NCI-H345 treated with DMSO at 0.1 percent for 48 hours (cell line): ENCODE measurements around the gene ITIH1.

Experiments
- DNase-seq: peaks from one replicate; lab custom pipeline; 2025; ENCODE audit not compliant: unreplicated experiment; lab: John Stamatoyannopoulos, UW

ITIH1 gene

DNA sequence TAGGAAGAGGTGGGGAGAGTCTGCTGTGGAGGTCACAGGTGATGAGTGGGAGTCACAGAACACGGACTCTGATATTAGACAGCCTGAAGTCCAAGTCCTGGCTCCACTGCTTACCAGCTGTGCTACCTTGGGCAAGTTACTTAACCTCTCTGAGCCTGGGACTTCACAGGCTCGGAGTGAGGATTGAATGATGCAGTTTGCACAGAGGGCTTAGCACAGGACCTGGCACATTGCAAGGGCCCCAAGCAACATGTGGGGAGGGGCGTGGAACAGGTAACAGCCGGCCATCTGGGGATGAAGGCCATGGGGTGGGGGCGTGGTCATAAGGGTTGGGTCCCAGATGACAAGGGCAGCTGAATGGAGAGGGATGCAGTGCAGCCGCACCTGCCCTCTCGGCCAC, 12.9 kb downstream of the ITIH1 start:
- DNase-seq: no peak

DNA sequence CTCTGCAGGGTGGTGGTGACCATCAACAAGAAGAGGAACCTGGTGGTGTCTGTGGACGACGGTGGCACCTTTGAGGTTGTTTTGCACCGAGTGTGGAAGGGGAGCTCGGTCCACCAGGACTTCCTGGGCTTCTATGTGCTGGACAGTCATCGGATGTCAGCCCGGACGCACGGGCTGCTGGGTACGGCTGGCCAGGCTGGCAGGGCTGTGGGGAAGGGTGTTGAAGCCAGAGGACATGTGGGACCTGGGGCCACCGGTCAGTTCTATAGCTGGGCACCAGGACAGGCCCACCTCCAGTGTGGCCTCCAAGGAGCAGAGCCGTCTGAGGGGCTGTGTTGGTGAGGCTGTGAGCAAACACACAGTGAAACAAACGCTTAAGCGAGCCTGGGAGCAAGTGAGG, 13.3 kb downstream of the ITIH1 start:
- DNase-seq: no peak

DNA sequence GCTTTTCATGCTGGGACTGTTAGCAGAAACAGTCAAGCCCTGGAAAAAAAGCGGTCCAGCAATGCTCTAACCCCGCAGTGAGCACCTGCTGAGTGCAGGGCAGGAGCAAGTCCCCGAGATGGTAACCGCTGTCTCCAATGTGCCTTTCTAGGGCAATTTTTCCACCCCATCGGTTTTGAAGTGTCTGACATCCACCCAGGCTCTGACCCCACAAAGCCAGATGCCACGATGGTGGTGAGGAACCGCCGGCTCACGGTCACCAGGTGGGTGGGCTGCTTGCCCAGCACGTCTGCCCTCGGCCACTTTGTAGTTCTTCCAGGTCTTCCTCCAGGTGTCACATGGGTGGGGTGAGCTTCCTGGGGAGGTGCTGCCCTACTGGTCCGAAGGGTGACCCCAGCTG, 14.0 kb downstream of the ITIH1 start:
- no peak for DNase-seq

DNA sequence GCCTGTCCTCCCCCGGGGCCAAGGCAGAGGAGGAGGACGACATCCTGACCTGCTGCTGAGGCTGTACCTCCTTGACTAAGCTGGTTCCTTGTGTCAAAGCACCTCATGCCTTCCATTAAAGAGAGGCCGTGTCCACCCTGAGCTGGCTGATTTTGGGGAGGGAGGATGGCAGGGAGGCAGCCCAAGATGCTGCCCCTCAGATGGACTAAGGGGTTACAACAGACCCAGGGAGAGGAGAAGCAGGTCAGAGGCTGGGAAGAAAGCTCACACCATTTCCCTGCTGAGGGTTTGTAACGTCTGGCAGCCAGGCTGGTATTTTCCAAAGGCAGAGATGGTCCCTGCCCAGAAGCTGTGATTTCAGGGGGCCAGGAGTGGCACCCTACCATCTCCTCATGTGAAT, 14.5 kb downstream of the ITIH1 start:
- DNase-seq: no peak

DNA sequence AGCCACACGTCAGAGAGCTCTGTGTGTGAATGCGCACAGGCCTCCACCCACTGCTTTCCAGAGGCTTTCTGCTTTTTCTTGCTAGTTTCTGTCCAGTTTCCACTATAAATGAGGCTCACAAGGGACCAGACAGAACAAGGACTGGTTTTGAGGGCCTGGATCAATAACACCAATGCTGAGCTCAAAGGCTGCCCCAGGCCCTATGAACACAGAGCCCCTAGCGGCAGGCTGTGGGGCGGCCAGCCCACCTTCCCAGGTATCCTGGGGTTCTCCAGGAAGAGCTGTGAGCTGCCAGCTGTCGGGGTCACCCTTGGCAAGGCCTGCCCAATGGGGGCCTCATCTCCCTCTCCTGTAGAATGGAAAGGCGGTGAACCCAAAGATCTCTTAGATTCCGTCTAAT, 15.0 kb downstream of the ITIH1 start:
- no peak for DNase-seq

DNA sequence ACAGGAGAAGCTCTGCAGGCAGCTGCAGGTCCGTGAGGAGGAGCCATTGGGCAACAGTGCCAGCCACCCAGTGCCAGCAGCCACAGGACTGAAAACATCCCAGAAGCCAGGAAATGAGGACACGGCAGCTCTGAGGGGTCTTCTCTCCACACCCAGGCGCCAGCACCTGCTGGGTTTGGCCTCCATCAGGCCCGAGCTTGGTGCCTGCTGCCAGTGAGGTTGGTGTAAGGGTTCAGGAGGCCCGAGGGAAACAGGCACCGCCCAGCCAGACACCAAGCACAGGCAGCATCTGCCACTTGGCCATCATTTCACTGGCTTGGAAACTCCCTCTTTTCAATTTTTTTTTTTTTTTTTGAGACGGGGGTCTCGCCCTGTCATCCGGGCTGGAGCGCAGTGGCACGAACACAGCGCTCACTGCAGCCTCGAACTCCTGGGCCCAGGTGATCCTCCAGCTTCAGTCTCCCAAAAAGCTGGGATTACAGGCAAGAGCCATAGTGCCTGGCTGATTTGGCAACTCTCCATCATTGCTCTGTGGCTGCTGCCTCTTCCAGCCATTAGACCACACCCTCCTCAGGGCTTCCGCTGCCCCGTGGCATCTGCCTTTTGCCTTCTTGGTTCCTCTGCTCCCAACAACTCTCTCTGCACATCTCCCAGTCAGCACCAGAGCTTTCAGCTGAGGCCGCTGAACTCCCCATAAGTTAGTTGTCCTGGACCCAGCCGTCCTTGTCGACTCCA, 15.7 kb downstream of the ITIH1 start:
- no peak for DNase-seq

DNA sequence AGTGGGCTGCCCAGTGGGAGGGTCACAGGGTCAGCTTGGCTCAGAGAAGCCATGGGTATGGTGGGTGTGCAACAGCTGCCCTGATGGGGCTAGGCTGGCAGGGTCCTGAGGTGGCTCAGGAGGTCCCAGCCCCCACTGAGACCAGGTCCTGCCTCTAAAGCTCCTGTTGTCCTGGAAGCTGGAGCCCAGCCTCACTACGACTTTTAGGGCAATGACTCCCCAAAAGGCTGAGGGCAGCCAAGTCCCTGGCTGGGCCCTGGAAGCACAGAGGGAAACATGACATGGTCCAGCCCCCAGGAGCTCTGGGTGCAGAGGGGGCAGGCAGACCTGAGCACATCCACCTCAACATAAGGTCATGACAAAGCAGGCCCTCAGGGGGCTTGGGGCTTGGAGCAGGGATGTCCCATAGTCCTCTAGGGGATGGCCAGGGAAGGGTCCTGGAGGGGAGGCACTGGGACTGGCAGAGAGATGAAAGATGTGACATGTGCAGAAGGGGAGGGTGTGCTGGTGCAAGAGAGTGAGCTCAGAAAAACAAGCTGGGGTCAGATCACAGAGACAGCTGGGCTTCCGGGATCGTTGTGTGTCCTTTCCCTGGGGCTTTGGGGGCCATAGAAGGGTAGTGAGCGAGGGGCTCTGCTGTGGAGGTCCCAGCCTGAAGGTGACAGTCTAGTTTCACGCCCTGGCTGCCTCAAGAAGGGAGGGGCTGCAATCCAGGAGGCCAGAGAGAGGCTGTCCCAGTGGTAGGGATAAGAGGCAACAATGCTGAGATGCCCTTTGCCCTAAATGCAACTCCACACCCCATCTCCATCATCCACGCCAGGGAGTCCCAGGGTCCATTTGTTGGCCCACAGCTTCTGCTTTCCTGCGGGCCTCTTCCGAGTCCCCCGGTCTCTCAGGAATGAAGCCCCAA, 16.6 kb downstream of the ITIH1 start:
- DNase-seq: no peak

DNA sequence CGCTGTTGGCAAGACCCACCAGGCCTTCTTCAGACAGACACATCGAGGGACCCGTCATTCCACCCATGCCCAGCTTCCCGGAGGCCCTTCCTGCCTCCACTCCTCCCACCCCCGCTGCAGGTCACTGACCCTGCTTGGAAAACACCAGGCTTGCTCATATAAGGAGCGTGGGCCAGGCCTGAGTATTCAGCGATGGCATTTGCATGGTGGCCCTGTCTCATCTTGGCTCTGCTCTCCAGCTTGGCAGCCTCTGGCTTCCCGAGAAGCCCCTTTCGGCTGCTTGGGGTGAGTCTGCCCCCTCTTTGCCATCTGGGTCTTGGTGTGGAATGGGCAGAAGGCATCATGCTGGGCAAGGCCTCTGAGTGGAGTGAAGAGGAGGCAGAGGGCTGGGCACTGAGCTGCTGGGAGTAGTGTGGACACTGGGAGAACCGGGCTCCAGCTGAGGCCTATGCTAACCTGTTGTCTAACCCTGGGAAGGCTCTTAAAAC, 17.3 kb downstream of the ITIH1 start, which contains the start of gene ITIH3:
ITIH3 (plus strand) TSS at position 185 of the 488 bp plus-strand sequence; CDS start at position 193, 8 bp downstream.
- no peak for DNase-seq

DNA sequence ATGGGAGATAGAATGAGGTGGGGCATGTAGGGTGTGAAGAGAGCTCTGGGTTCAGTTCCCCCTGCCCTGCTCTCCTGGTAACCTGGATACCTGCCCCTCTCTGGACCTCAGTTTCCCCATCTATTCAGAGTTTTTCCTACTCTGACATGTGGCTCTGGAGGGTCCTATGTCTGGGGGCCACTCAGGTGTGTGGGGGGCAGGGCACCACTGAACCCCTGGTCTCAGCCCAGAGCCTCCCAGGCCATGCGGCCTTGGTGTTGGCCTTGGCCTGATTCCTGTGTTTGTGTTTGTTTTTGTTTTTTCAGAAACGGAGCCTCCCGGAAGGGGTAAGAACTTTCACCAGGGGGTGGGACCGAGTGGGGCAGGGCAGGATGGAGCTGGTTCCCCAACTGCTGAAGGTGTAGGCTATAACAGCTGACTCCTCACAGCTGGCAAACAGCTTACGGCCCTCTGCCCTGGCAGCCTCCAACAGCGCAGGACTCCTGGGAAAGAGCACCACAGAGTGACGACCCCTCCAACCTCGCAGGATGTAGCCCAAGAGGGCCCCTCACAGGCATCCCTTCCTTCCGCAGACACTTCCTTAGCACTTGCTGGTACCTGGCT, 18.0 kb downstream of the ITIH1 start:
- no peak for DNase-seq

DNA sequence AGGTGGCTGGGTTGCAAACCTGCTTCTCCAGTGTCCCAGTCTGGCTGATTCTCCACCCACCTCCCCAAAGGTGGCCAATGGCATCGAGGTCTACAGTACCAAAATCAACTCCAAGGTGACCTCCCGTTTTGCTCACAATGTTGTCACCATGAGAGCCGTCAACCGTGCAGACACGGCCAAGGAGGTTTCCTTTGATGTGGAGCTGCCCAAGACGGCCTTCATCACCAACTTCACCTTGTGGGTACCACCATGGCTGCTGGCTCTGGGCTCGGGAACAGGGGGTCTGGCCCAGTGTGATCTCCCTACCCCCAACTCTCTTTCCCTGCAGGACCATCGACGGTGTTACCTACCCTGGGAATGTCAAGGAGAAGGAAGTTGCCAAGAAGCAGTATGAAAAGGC, 19.0 kb downstream of the ITIH1 start:
- DNase-seq: no peak

DNA sequence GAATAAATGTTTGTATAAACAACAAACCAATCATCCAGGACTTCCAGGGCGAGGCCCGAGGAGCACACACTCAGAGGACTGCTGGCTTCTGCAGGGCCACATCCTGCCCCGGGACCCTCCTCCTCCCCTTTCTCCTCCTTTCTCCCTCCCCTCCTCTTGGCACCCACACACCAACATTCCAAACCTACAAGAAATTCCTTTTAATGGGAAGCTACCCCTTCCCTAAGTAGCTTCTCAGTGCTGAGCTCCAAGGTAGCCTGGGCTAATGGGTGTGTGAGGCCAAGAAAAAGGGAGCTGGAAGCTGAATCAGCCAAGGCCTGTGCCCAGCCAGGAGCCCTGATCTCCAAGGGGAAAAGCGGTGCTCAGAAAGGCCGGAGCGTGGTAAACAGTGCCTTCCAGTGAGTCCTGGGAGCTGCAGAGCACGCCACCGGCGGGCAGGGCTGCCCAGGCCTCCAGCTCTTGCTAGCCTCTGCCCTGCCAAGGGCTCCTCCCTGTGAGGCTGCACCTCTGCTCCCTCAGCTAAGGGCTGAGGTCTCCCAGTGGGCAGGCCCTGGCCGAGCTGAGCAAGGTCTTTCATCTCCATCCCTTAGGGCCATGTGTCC, 21.1 kb downstream of the ITIH1 start:
- DNase-seq: no peak

DNA sequence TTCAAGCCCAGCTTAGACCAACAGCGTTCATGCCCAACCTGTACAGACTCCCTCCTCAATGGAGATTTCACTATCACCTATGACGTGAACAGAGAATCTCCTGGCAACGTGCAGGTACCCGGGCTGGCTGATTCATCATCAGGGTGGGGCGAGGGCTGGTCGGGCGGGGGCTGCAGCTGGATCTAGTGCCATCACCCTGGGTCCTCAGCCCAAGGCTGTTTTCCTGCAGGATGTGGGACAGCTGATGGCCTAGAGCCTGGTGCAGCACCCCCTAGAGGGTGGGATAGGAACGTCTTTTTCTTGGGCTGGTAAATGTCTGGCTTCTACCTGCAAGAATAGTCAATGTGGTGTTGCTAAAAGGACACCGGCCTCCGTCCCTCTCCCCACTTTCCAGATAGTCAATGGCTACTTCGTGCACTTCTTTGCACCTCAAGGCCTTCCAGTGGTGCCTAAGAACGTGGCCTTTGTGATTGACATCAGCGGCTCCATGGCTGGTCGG, 21.6 kb downstream of the ITIH1 start:
- DNase-seq: no peak

DNA sequence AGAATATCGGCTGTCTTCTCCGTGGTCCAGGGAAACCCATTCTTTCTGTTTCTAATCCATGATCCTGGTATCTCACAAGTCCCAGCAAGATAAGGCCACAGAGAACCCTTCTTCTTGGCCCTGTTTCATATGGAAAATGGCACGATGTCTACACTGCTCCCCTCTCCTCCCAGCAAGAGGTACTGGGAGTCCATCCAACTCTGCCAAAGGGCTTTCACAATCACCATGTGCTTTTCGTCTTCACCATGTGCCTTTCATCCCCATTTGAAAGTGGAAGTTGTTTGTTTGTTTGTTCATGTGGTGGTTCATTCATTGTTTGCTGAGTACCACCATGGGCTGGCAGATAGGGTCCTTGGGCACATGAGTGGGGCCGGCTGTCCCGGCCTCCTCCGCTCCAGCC, 22.7 kb downstream of the ITIH1 start:
- no peak for DNase-seq

DNA sequence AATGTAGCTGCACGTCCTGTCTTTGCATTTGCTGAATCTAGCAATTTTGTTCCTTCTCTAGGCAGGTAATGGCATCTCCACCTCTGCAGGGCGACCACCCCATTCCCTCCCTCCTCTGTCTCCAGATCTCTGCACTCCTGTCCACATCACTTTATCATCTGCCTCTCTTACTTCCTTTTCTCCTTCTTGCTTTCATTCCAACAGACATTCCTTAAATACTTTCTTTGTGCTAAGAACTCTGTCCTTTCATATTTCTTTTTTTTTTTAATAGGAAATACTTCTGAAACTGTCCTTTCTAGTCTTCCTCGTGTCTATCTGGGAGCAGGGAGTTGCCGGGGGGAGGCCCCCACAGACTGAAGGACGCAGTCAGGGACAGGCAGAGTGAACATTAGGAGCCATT, 24.4 kb downstream of the ITIH1 start:
- DNase-seq: no peak

DNA sequence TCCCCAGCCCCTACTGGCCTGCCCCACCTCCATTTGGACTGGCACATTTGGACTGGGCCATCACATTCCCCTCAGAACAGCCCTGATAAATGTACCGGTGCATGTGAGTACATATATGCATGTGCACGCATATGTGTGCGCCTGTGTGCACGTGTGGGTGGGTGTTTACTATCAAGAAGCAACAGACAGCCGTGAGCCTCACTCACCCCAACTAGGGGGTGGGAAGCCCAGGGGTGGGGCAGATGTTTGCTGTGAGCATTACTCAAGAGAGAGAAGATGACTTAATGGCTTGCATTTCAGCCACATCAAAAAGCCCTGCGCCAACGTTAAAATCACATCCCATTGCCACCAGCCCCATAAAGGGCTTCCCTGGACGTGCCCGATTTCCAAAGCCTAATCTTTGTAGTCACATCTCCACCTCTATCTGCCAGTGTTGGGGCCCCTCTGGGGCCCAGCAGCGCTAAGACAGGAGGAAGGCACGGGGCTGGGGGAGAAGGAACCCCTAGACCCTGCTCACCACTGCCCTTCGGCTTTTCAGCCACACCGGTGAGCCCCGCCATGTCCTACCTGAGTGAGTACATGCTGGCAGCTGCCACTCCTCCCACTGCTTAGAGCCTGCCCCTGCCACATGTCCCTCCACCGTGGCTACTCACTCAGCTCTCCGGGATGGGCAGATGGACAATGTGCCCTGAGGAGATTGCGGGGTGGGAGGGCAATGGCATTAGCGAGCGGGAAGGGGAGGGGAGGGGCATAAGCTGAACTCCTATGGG, 28.1 kb downstream of the ITIH1 start:
- DNase-seq: no peak

DNA sequence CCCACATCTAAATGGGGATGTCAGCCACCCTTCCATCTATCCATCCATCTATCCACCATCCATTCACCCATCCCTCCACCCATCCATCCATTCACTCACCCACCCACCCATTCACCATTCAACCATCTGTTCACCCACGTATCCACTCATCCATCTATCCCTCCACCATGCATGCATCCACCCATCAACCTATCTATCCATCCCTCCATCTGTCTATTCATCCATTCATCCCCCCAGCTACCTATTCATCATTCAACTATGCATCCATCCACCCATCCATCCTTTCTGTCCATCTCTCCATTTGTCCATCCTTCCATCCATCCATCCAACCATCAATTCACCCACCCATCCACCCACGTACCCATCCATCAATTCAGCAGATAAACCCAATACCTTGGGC, 31.8 kb downstream of the ITIH1 start:
- DNase-seq: no peak

DNA sequence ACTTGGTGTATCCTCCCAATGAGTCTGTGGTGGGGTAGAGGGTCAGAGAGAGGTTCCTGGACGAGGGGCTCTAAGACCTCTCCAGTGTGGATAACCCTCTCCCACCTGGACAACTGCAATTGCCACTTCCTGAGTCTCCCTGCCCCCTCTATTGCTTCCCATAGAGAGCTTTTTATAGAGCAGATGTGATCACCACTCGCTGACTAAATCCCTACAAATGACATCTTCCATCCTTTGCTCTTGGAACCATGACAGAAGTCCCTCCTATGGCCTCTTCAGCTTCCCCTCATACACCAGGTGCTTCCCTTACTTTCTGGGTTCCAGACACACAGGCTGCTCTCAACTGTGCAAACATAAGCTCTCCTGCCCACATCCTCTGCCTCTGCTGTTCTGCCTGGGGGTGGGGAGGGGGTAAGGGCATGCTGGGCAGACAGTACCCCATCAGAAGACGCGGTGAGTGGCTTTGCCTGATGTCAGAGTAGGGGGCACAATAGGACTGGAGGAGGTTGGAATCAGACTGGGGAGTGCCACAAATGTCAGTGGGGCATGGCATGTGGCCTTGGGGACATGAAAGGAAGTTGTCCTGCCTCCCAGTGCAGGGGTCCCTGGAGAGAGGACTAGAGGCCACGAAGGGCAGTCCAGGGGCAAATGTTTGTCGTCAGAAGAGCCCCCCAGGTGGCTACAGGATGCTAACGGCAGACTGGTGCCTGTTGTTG, 32.4 kb downstream of the ITIH1 start:
- no peak for DNase-seq

DNA sequence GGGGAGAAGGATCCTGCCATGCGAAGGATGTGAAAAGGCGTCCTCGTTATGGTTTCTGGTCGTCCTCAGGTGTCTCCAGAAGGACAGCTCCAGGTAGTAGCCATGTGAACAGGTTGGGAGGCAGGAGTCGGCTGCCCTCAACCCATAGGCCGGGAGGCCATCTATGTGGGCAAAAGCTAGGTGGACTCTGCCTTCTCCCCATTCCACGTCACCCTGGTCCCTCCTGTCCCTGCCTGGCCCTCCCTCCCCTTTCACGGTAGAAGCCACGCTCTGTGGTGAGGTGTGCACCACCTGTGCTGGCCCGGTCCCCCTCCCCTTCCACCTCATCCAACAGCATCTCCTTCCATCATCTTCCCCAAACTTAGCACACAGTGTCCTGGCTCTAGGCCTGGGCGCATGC, 33.5 kb downstream of the ITIH1 start:
- no peak for DNase-seq

DNA sequence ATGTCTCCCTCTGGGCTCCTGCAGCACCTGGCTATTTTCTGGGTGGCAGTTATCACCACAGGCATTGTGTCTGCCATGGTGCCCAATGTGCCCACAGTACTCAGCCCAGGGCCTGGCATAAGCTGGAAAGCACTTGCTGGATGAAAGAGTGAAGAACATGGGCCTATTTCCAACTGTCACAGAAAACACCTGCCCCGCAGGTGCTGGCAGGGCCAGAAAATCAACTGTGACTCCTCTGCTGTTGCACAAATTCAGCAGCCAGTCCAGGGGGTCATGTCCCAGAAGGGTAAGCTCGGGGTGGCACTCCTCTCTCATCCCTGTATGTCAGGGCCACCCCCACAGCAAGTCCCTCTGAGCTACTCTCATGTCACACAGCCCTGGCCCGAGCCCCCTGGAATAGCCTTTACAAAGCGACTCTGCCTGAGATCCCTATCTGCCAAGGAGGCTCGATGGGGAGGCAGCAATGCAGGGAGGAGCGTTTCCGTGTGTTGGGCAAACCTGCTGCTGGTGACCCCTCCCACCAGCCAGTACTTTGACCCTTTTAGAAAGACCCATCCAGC, 34.1 kb downstream of the ITIH1 start:
- DNase-seq: no peak
